ENCODE results near the gene COL15A1.

GRCh38 chr9:99012957-99013512 lies 69.3 kb downstream of the COL15A1 start:
- TF ChIP-seq, protein P1, sequence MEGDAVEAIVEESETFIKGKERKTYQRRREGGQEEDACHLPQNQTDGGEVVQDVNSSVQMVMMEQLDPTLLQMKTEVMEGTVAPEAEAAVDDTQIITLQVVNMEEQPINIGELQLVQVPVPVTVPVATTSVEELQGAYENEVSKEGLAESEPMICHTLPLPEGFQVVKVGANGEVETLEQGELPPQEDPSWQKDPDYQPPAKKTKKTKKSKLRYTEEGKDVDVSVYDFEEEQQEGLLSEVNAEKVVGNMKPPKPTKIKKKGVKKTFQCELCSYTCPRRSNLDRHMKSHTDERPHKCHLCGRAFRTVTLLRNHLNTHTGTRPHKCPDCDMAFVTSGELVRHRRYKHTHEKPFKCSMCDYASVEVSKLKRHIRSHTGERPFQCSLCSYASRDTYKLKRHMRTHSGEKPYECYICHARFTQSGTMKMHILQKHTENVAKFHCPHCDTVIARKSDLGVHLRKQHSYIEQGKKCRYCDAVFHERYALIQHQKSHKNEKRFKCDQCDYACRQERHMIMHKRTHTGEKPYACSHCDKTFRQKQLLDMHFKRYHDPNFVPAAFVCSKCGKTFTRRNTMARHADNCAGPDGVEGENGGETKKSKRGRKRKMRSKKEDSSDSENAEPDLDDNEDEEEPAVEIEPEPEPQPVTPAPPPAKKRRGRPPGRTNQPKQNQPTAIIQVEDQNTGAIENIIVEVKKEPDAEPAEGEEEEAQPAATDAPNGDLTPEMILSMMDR (IDR thresholded peaks at IDR 0.05), result no peak
- TF ChIP-seq EZH2 (IDR thresholded peaks at IDR 0.05; ENCODE audit: borderline replicate concordance, insufficient read depth, low read depth, low read length, poor library complexity, severe bottlenecking), result no peak
